GM18909 (cell line): Measurements from ENCODE around the gene TSHZ2.

Source experiments
- ATAC-seq: cut with Tn5 transposase; IDR thresholded peaks from one replicate; pipeline ENCODE4 v1.9.1; 2021; ENCODE audit warnings: mild to moderate bottlenecking; ENCODE audit not compliant: unreplicated experiment, poor library complexity

The TSHZ2 gene

DNA sequence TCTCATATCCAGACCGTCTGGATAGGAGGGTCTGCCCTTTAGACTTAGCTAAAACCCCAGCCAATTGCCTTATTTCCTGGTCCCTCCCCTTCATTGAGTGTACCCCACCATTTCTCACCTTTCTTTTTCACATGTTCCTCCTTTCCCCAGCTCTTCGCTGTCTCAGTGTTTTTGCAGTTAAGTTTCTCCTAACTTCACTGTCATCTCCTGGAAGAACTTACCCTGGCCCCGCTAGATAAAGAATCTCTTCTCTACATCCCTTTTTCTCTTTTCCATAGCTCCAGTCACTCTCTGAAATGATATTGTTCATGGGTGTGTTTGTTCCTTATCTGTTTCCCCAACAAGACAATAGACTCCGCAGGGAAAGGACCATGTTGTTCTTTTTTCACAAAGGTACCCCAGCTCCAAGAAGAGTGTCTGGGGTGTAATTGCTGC is 208.8 kb downstream of the TSHZ2 start:
- no peak for ATAC-seq

- no peak for ATAC-seq
These were observed 209.8 kb downstream of the TSHZ2 start for GRCh38 chr20:53181866-53182376.

GRCh38 chr20:53183181-53183580 is 211.0 kb downstream of the TSHZ2 start:
- no peak for ATAC-seq

GRCh38 chr20:53186635-53187034 is 214.5 kb downstream of the TSHZ2 start:
- no peak for ATAC-seq

DNA sequence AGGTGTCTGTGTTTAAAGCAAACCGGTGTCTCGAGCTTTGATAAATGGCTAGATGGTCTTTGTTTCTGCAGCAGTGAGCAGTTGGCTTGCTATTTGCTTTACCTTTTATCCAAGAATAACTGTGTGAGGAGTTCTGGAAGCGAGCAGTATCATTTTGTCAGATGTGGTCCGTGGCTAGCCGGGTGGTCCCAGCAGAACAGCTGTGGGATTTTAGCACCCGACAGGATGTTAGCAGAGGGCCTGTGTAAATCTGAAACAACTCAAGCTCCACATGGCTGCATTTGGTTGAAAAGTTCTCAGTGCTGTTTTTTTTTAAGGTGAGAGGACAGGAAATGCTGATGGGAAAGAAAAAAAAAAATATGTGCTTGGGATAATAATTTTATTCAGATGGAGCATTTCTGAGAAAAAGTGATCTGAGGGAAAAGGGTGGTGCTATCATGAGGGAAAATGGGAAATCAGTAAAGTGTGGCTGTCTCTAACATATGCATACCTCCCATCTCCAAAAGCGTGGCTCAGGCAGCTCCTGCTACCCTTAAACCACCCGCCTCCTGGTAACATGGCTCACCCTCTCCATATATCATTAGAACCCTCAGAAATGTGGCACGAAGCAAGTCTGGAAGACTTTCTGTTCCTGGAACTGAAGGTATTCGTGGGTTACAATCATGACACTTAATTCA is 215.4 kb downstream of the TSHZ2 start:
- ATAC-seq, result no peak

DNA sequence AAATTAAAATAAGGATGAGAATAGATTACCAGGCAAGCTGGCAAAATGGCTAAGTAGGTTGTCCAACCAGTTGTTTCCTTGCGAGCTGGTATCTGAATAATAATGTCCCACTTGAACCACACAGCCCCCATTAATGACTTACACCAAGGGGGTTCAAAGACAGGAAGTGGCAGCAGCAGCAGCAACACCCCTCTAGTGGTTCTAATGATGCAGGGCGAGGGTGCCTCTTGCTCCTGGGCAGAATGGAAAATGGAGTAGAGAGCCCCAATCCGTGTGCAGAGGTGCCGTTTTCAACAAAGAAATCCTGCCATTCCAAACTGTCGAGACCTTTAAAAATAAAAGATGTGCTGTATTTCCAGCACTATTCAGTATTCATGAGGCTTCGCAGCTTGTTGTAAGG is 218.1 kb downstream of the TSHZ2 start:
- ATAC-seq, result no peak

GRCh38 chr20:53191957-53192356 is 219.8 kb downstream of the TSHZ2 start:
- ATAC-seq, result no peak

DNA sequence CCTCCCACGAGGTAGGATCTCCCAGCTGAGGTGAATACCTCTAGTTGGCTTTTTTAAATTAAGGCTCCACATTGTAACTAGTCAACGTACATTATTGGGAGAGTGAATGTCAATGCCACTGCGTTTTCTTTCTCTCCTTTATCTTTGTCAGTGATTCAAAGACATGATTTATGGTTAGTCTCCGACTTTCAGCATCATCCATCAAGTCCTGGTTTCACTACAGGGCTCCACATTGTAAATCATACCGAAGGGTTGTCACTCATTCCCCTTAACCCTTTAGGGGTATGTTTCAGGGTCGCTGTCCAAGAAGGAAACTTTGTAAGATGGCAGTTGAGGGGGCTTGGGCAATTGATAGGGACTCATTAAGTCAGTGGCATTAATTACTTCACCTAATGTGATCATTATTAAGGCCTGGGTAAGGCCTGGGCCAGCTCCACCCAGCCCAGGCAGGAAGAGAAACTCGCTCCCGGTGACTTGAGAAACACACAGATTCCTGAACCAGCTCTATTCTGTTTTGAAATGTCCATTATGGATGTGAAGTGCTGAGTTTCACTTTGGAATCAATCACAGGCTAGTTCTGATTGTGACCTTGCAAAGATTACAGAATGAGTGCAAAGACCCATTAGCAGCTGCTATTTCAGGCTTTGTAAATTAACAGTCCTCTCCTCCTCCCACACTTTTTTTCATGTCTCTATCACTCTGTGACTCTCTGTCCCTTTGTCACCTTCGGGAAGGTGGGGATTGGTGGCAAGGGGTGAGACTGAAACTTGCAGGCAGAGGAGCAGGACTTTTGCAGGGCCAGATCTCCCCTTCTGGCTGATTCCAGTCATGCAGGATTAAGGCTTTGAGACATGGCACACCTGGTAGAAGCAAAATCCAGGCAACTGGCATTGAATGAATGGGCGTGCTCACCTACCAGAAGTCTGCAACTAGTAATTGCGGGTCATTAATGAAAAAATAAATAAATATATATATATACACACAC is 222.4 kb downstream of the TSHZ2 start:
- ATAC-seq, result no peak

DNA sequence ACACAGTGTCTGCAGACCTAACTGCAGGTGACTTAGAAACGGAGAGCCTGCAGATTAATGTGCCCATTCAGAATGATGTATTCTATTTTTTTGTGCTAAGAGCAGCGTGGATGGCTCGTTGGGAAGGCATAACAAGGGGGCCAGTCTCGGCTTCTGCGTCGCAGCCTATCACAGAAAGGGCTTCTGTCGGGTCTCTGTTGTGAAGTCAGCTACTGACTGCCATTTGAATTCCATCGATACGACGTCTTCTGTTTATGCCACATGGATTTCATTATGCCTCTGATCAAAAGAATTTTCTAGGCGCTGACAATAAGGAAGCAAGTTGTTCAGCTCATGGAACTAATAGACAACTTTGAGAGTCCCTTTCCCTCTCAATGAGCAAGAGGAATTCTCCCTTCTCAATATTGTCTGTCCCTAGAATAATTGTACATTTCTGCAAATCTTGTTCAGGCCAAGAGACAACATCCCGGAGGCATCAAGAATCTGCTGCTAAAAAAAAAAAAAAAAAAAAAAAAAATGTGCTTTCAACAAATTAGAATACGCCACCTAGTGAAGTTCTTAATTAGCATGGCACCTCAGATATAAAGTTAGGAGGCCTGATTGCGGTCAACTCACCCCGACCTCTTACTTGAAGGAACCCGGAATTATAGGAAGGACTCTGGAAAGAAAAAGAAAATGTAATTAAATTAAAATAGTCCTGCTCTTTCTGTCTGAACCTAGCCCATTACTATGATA is 223.9 kb downstream of the TSHZ2 start:
- ATAC-seq, result no peak

DNA sequence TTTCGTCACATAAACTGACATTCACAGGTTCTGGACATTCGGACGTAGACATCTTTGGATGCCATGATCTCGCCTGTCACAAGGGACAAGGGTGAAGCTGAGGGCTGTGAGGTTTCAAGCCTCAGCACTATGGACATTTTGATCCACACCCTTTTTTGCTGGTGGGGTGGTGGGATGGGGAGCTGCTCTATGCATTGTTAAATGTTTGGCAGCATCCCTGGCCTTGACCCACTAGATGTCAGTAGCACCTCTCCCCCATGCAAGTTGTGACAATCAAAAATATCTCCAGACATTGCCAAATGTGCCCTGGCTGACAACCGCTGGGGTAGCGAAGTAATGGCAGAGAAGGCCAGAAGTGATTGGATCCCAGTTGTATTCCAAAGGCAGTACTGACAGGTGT is 229.4 kb downstream of the TSHZ2 start:
- ATAC-seq, result no peak

GRCh38 chr20:53202777-53203176 is 230.6 kb downstream of the TSHZ2 start:
- no peak for ATAC-seq

- no peak for ATAC-seq
These were observed 232.9 kb downstream of the TSHZ2 start for GRCh38 chr20:53205046-53205445.

DNA sequence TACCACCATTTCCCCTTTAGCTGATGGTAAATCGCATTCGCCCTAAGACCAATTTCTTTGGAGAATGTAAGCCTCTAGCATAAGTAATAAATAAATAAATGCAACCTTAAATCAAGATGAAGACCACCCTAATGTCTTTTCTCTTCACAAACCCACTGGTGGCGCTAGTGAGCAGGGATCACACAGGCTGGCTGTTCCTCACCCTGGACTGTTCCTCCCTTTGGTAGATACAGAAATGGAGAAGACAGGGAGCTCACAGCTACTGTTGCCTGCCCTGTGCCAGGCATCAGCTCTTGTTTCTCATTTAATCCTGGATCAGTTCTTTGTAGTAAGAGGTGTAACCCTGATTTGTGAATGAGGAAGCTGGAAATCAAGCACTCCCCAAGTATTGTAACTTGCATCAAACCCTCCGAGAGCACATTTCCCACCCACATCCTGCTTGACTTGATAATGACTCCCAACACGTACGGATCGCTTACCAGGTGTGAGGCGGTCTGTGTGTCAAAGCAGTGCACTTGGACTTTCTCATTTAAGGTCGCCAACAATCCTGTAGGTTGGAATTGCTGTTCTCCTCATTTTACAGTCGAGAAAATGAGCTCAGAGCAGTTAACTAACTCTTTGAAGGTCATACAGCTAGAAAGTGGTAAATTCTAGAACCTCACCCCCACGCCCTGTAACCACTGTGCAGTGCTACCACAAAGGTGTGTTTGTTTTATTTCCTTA is 236.1 kb downstream of the TSHZ2 start:
- no peak for ATAC-seq

DNA sequence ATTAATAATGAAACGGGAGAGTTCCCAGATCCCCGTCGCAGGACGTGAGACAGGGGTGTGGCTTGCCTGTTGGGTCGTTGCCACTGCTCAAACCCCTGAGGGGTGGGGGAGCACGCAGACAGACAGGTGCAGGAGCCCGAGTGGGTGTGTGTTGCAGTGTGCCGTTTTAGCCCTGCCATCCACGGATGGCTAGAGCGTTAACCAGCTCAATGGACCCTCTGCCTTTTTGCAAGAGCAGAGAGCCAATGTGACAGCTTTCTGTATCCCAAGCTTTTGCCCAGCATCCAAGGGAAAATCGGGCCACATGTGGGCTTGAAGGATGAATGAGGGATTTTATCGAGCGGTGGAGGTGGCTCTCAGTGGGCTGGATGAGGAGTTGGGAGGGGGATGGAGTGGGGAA is 237.9 kb downstream of the TSHZ2 start:
- no peak for ATAC-seq

DNA sequence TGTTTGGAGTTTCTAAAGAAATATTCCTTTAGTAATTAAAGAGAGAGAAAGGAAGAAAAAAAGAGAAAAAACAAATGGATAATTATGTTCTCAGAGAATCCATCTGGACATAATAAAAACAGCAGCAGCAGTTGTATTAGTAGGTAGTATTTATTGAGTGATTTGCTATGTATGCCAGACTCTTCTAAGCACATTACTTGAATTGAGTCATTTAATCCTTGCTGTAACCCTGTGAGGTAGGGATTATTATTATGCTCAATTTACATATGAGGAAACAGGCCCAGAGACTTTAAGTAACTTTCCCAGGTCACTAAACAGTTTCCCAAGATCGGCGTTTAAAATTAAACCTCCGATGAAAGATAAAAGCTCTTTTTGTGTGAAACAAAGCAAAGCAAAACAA is 238.8 kb downstream of the TSHZ2 start:
- ATAC-seq, result no peak

GRCh38 chr20:53212018-53212417 is 239.9 kb downstream of the TSHZ2 start:
- no peak for ATAC-seq

DNA sequence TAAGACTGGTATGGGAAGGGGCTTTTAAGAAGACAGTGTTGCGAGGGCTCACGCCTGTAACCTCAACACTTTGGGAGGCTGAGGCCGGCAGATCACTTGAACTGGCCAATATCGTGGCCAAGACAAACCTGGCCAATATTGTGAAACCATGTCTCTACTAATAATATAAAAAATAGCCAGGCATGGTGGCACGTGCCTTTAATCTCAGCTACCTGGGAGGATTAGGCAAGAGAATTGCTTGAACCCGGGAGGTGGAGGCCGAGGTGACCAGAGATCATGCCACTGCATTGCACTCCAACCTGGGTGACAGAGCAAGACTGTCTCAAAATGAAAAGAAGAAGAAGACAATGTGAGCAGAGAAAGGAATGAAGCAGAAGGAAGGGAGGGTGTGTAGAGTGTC is 242.2 kb downstream of the TSHZ2 start:
- ATAC-seq, result no peak

DNA sequence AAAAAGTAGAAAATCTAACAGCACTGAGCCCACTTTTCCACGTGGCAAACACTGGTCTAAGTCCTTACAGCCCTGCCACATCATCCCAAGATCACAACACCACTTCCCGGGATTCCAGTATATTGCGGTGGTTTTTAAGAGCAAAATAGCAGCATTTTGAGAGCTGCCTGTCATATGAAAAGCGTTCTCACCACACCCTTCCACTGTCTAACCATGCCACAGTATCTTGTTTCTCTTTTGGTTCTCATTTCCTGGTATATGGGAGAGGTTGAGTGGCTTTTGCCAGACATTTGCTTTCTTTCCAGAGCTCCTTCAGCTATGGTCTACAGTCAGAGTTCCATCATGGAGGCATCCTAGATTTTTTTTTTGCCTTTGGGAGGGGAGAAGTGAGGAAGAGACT is 243.0 kb downstream of the TSHZ2 start:
- ATAC-seq, result no peak

DNA sequence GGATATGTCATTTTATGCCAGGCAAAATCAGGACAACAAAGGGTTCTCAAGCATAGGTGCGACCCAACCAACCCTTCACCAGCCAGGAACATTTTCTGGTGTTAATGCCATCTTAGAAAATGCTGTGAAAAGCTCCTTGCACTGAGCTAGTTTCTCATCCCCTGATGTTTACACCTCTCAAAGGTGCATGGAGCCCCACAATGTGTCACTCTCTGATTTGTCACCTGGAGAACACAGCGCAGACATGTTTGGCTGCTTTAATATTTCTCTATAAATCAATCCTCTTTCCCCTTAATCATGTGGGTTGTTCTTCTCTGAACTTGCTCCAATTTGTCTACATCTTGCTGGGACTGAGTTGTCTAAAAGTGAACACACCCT is 244.3 kb downstream of the TSHZ2 start:
- no peak for ATAC-seq
